Measurements from ENCODE around the gene TPRN. TPM values are rescaled to one million over a fixed set of nuclear protein-coding genes. Genes with fewer than 3 reads are reported as not detected.

Gene TPRN
- total RNA-seq, 1 experiment from 2014 or later = 37.7 TPM

- BruUV-seq (replicated peaks) = no TSS peak
- no peak overlapping the region for H3K27ac Mint-ChIP-seq (ENCODE audit: unreplicated experiment)
- no peak overlapping the region for H3K4me3 ChIP-seq (ENCODE audit: low read depth, low read length)
- H3K27me3 Mint-ChIP-seq (ENCODE audit: insufficient read depth, unreplicated experiment) = no peaks in the 10 kb centered on the region
- TF ChIP-seq, protein P1, sequence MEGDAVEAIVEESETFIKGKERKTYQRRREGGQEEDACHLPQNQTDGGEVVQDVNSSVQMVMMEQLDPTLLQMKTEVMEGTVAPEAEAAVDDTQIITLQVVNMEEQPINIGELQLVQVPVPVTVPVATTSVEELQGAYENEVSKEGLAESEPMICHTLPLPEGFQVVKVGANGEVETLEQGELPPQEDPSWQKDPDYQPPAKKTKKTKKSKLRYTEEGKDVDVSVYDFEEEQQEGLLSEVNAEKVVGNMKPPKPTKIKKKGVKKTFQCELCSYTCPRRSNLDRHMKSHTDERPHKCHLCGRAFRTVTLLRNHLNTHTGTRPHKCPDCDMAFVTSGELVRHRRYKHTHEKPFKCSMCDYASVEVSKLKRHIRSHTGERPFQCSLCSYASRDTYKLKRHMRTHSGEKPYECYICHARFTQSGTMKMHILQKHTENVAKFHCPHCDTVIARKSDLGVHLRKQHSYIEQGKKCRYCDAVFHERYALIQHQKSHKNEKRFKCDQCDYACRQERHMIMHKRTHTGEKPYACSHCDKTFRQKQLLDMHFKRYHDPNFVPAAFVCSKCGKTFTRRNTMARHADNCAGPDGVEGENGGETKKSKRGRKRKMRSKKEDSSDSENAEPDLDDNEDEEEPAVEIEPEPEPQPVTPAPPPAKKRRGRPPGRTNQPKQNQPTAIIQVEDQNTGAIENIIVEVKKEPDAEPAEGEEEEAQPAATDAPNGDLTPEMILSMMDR (IDR thresholded peaks at IDR 0.05; ENCODE audit: insufficient read depth in 1 of 2, low read depth in 1 of 2, low read length in 1 of 2, severe bottlenecking in 1 of 2, unreplicated experiment in 1 of 2) = no peak
- no peaks in the 10 kb centered on the region for H3K9me3 ChIP-seq
- intact Hi-C loops (cut with micrococcal nuclease; ENCODE audit: unreplicated experiment) = no loop called here
- no peaks in the 10 kb centered on the region for H3K4me1 Mint-ChIP-seq (ENCODE audit: low read depth, unreplicated experiment)
- ChIA-PET CTCF (interaction anchor here (0.6 kb wide), 1 partner anchor 29 kb away, joined by 5 read pairs; no protein-coding TSS in a partner anchor), POLR2A (no interaction called here)
- H3K36me3 ChIP-seq (ENCODE audit: control insufficient read depth, insufficient read depth, low read length) = peaks cover 1% of the 10 kb centered on the region
- no peaks in the 10 kb centered on the region for H3K4me1 ChIP-seq
- no peak overlapping the region for H3K4me3 Mint-ChIP-seq (ENCODE audit: unreplicated experiment)
- no peaks in the 10 kb centered on the region for H3K9me3 Mint-ChIP-seq (ENCODE audit: unreplicated experiment)
- no peak for DNase-seq
- peaks cover 42% of the 10 kb centered on the region for H3K36me3 Mint-ChIP-seq (ENCODE audit: insufficient read depth, unreplicated experiment)
- no peaks in the 10 kb centered on the region for H3K27me3 ChIP-seq (replicated peaks; ENCODE audit: control insufficient read depth, insufficient read depth, low read length)
Observed at GRCh38 chr9:137180491-137180890, 20.1 kb downstream of the TPRN start.

GRCh38 chr9:137179761-137180160, 20.8 kb downstream of the TPRN start:
- H3K27me3 ChIP-seq (replicated peaks; ENCODE audit: control insufficient read depth, insufficient read depth, low read length) = no peaks in the 10 kb centered on the region
- H3K36me3 Mint-ChIP-seq (ENCODE audit: insufficient read depth, unreplicated experiment) = peaks cover 47% of the 10 kb centered on the region
- CTCF ChIA-PET = no interaction called here
- no peak overlapping the region for H3K27ac Mint-ChIP-seq (ENCODE audit: unreplicated experiment)
- BruUV-seq (replicated peaks) = no TSS peak
- no peak overlapping the region for H3K4me3 Mint-ChIP-seq (ENCODE audit: unreplicated experiment)
- DNase-seq = no peak
- POLR2A ChIA-PET = no interaction called here
- 0 out of 2 replicates have a peak, but pooled peaks cover 3% of the 10 kb centered on the region for H3K4me1 ChIP-seq
- no peaks in the 10 kb centered on the region for H3K27me3 Mint-ChIP-seq (ENCODE audit: insufficient read depth, unreplicated experiment)
- no peak overlapping the region for H3K4me3 ChIP-seq (ENCODE audit: low read depth, low read length)
- no peaks in the 10 kb centered on the region for H3K9me3 ChIP-seq
- H3K36me3 ChIP-seq (ENCODE audit: control insufficient read depth, insufficient read depth, low read length) = peaks cover 1% of the 10 kb centered on the region; the same call in 1 of the 2 replicates
- no peaks in the 10 kb centered on the region for H3K4me1 Mint-ChIP-seq (ENCODE audit: low read depth, unreplicated experiment)
- no peaks in the 10 kb centered on the region for H3K9me3 Mint-ChIP-seq (ENCODE audit: unreplicated experiment)
- TF ChIP-seq, protein P1 (IDR thresholded peaks at IDR 0.05; ENCODE audit: insufficient read depth in 1 of 2, low read depth in 1 of 2, low read length in 1 of 2, severe bottlenecking in 1 of 2, unreplicated experiment in 1 of 2) = no peak
- intact Hi-C loops (cut with micrococcal nuclease; ENCODE audit: unreplicated experiment) = no loop called here

DNA sequence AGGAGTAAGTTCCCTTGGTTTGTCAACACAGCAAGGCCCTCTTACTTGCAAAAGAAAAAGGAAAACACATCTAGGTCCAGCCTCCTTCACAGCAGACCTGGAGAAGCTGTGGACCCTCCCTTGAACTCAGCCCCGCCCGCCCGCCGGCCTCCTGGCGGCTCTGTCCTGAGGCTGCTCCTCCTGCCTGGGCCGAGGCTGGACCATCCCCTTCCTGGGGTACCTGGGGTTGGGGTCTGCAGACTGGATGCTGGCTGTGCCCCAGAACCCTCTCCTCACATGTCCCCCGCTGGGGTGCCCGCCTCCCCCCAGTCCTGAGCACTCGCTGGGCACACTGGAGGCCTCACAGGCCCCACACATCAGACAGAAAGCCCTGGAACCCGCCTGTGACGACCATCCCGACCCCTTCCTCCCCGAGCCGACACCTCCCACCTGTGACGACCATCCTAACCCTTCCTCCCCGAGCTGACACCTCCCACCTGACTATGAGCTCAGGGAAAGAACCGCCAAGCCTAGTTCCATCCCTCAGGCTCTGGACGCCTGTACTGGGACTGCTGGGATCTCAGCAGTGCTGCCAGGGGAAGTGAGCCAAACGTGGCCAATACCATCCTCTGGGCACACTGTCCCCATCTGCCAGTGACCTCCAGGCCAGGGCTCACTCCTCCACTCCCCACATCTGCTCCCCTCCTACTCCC, 21.5 kb downstream of the TPRN start:
- no peak for DNase-seq
- no TSS peak for BruUV-seq (replicated peaks)
- Histone ChIP-seq H3K27me3 (replicated peaks; ENCODE audit: control insufficient read depth, insufficient read depth, low read length) (no peaks in the 10 kb centered on the region), H3K4me3 (ENCODE audit: low read depth, low read length) (no peak overlapping the region), H3K4me1 (0 out of 2 replicates have a peak, but pooled peaks cover 3% of the 10 kb centered on the region), H3K36me3 (ENCODE audit: control insufficient read depth, insufficient read depth, low read length) (peaks cover 1% of the 10 kb centered on the region; the same call in 1 of the 2 replicates), H3K9me3 (no peaks in the 10 kb centered on the region)
- Mint-ChIP-seq H3K36me3 (ENCODE audit: insufficient read depth, unreplicated experiment) (peaks cover 47% of the 10 kb centered on the region), H3K27ac (ENCODE audit: unreplicated experiment) (no peak overlapping the region), H3K9me3 (ENCODE audit: unreplicated experiment) (no peaks in the 10 kb centered on the region), H3K27me3 (ENCODE audit: insufficient read depth, unreplicated experiment) (no peaks in the 10 kb centered on the region), H3K4me1 (ENCODE audit: low read depth, unreplicated experiment) (no peaks in the 10 kb centered on the region), H3K4me3 (ENCODE audit: unreplicated experiment) (no peak overlapping the region)
- intact Hi-C loops (cut with micrococcal nuclease; ENCODE audit: unreplicated experiment) = no loop called here
- TF ChIP-seq, protein P1 (IDR thresholded peaks at IDR 0.05; ENCODE audit: insufficient read depth in 1 of 2, low read depth in 1 of 2, low read length in 1 of 2, severe bottlenecking in 1 of 2, unreplicated experiment in 1 of 2) = no peak
- CTCF ChIA-PET = interaction anchor here (0.6 kb wide), 2 partner anchors 11 to 133 kb away, joined by 3 to 4 read pairs; no protein-coding TSS in a partner anchor
- POLR2A ChIA-PET = no interaction called here
